DOHH2 (cell line): ENCODE measurements around the gene TPCN1.

Experiments used
- H3F3A ChIP-seq: fragments of 200-600 bp; sonication (generic), shearing (Covaris generic); 2 replicates; pipeline ENCODE4 v1.6.0; 2016; ENCODE audit warnings: antibody characterized with exemption, mild to moderate bottlenecking; ENCODE audit not compliant: control insufficient read depth, insufficient read depth
- H3K27ac ChIP-seq: fragments of 200-600 bp; sonication (generic); 2 replicates; pipeline ENCODE4 v1.5.1; 2014; ENCODE audit warnings: low read depth, mild to moderate bottlenecking, low read length, moderate library complexity
- H3K27me3 ChIP-seq: fragments of 200-600 bp; sonication (generic); 2 replicates; pipeline ENCODE4 v1.6.1; 2014; ENCODE audit warnings: mild to moderate bottlenecking, low read length, mixed read lengths; ENCODE audit not compliant: control insufficient read depth
- H3K36me3 ChIP-seq: fragments of 200-600 bp; sonication (generic); 2 replicates; pipeline ENCODE4 v1.6.1; 2014; ENCODE audit warnings: mild to moderate bottlenecking, low read length, moderate library complexity, mixed read lengths; ENCODE audit not compliant: control insufficient read depth
- H3K4me1 ChIP-seq: fragments of 200-600 bp; sonication (generic); 2 replicates; pipeline ENCODE4 v1.6.1; 2014; ENCODE audit warnings: mild to moderate bottlenecking, low read length, mixed read lengths; ENCODE audit not compliant: control insufficient read depth
- H3K4me2 ChIP-seq: fragments of 200-600 bp; sonication (generic); 2 replicates; pipeline ENCODE4 v1.6.0; 2014; ENCODE audit warnings: mild to moderate bottlenecking, low read length, moderate library complexity
- H3K4me3 ChIP-seq: fragments of 200-600 bp; sonication (generic); 2 replicates; pipeline ENCODE4 v1.5.1; 2014; ENCODE audit warnings: mild to moderate bottlenecking, low read length, mixed read lengths
- H3K79me2 ChIP-seq: fragments of 200-600 bp; sonication (generic); 2 replicates; pipeline ENCODE4 v1.6.1; 2014; ENCODE audit warnings: mild to moderate bottlenecking, low read length, mixed read lengths; ENCODE audit not compliant: control insufficient read depth
- H3K9me2 ChIP-seq: fragments of 200-600 bp; sonication (generic); replicated peaks from 2 replicates; pipeline ENCODE4 v1.6.1; 2014; ENCODE audit warnings: mild to moderate bottlenecking, low read length, mixed read lengths; ENCODE audit not compliant: control insufficient read depth
- H3K9me3 ChIP-seq: fragments of 200-600 bp; sonication (generic); 2 replicates; pipeline ENCODE4 v1.6.1; 2014; ENCODE audit warnings: antibody characterized with exemption, low read length, mixed read lengths; ENCODE audit not compliant: control insufficient read depth, insufficient read depth
- H4K20me1 ChIP-seq: fragments of 200-600 bp; sonication (generic); 2 replicates; pipeline ENCODE4 v1.6.0; 2014; ENCODE audit warnings: low read depth, mild to moderate bottlenecking, antibody characterized with exemption, low read length, moderate library complexity; ENCODE audit not compliant: control insufficient read depth, insufficient read depth
- CTCF ChIP-seq: fragments of 200-600 bp; sonication (generic); IDR thresholded peaks from one replicate; pipeline ENCODE4 v1.5.1; 2014; ENCODE audit warnings: antibody characterized with exemption, mild to moderate bottlenecking, low read depth, low read length; ENCODE audit not compliant: poor library complexity, severe bottlenecking
- EZH2phosphoT487 ChIP-seq: fragments of 200-600 bp; sonication (generic); IDR thresholded peaks from 2 replicates; pipeline ENCODE4 v1.6.1; 2017; ENCODE audit warnings: borderline replicate concordance, mild to moderate bottlenecking, antibody characterized with exemption, low read length, moderate library complexity, mixed read lengths

The TPCN1 gene

GRCh38 chr12:113184098-113184899 is 37.0 kb upstream of the TPCN1 start:
- H3K4me2 ChIP-seq, result peak overlapping the region; percentile 92
- H3K79me2 ChIP-seq, result peaks cover 88% of the 10 kb centered on the region
- peaks cover 37% of the 10 kb centered on the region for H3K4me1 ChIP-seq
- H3K9me2 ChIP-seq, result no peaks in the 10 kb centered on the region
- H3K4me3 ChIP-seq, result peak overlapping the region; percentile 87
- H4K20me1 ChIP-seq, result peaks cover 7% of the 10 kb centered on the region; the same call in 1 of the 2 replicates
- no peak for TF ChIP-seq EZH2phosphoT487
- no peak for TF ChIP-seq CTCF
- H3K36me3 ChIP-seq, result peaks cover 78% of the 10 kb centered on the region
- no peaks in the 10 kb centered on the region for H3K9me3 ChIP-seq
- H3K27ac ChIP-seq, result peak overlapping the region; percentile 83
- no peaks in the 10 kb centered on the region for H3K27me3 ChIP-seq
- peaks cover 3% of the 10 kb centered on the region; the same call in 1 of the 2 replicates for H3F3A ChIP-seq

GRCh38 chr12:113184900-113185179 is 36.4 kb upstream of the TPCN1 start:
- Histone ChIP-seq H3K36me3 (peaks cover 75% of the 10 kb centered on the region), H3K9me3 (no peaks in the 10 kb centered on the region), H3K4me2 (peak overlapping the region; percentile 92), H3K9me2 (no peaks in the 10 kb centered on the region), H3K79me2 (peaks cover 90% of the 10 kb centered on the region), H3K27ac (peak overlapping the region; percentile 83), H4K20me1 (peaks cover 7% of the 10 kb centered on the region; the same call in 1 of the 2 replicates), H3K4me1 (peaks cover 37% of the 10 kb centered on the region), H3F3A (peaks cover 3% of the 10 kb centered on the region; the same call in 1 of the 2 replicates), H3K4me3 (peak overlapping the region; percentile 87), H3K27me3 (no peaks in the 10 kb centered on the region)
- TF ChIP-seq CTCF, result no peak
- no peak for TF ChIP-seq EZH2phosphoT487

- H3K27me3 ChIP-seq, result no peaks in the 10 kb centered on the region
- H3K79me2 ChIP-seq, result peaks cover 87% of the 10 kb centered on the region
- TF ChIP-seq CTCF (no peak), EZH2phosphoT487 (no peak)
- H3K4me2 ChIP-seq, result peak within 1 kb of the TSS; percentile 92
- no peaks in the 10 kb centered on the region for H3K9me2 ChIP-seq
- peaks cover 72% of the 10 kb centered on the region for H3K36me3 ChIP-seq
- peak within 1 kb of the TSS; percentile 83 for H3K27ac ChIP-seq
- H3K9me3 ChIP-seq, result no peaks in the 10 kb centered on the region
- peaks cover 7% of the 10 kb centered on the region; the same call in 1 of the 2 replicates for H4K20me1 ChIP-seq
- peaks cover 39% of the 10 kb centered on the region for H3K4me1 ChIP-seq
- peak within 1 kb of the TSS; percentile 87 for H3K4me3 ChIP-seq
- peaks cover 3% of the 10 kb centered on the region; the same call in 1 of the 2 replicates for H3F3A ChIP-seq
These were observed 35.9 kb upstream of the TPCN1 start, which contains the start of the genes DDX54 and RITA1 for GRCh38 chr12:113185180-113186032. TSS of gene DDX54 (minus strand) at chr12:113185478. CDS start at chr12:113185451, 27 bp downstream. TSS of gene RITA1 (plus strand) at chr12:113185721. CDS start at chr12:113186747, 1,026 bp downstream.
